Liver (tissue), 9 donors: ENCODE measurements around the gene CELSR1. TPM values are rescaled to one million over a fixed set of nuclear protein-coding genes. Genes with fewer than 3 reads are reported as not detected.

Experiments used
- DNase-seq: peaks from one replicate; pipeline ENCODE4 v3.0.0-alpha.2; 2017; ENCODE audit warnings: low spot score
- H3K27ac ChIP-seq, 2 donors: one replicate each; pipeline ENCODE4 v1.7.0; 2013; ENCODE audit warnings: inconsistent platforms in 2 of 2, low read length in 2 of 2, control low read depth in 1 of 2, low read depth in 1 of 2, mild to moderate bottlenecking in 1 of 2
- H3K27me3 ChIP-seq, 4 donors: one replicate each; pipeline versions ENCODE4 v1.6.1 to v1.7.0; 2013; ENCODE audit warnings: low read length in 3 of 4, inconsistent platforms in 1 of 4, mild to moderate bottlenecking in 1 of 4, moderate library complexity in 1 of 4; ENCODE audit not compliant: control insufficient read depth in 4 of 4, insufficient read depth in 4 of 4
- H3K36me3 ChIP-seq, 4 donors: one replicate each; pipeline versions ENCODE4 v1.6.1 to v1.7.0; 2013; ENCODE audit warnings: low read length in 3 of 4, mild to moderate bottlenecking in 3 of 4, low read depth in 1 of 4, moderate library complexity in 1 of 4; ENCODE audit not compliant: control insufficient read depth in 4 of 4, insufficient read depth in 3 of 4
- H3K4me1 ChIP-seq, 4 donors: one replicate each; pipeline versions ENCODE4 v1.6.1 to v1.7.0; 2013; ENCODE audit warnings: low read length in 3 of 4, mild to moderate bottlenecking in 3 of 4, moderate library complexity in 1 of 4; ENCODE audit not compliant: control insufficient read depth in 4 of 4, insufficient read depth in 4 of 4
- H3K4me3 ChIP-seq, 3 donors: one replicate each; pipeline versions ENCODE4 v1.6.1 to v1.7.0; 2013; ENCODE audit warnings: low read length in 3 of 3, control low read depth in 1 of 3, low read depth in 1 of 3, mild to moderate bottlenecking in 1 of 3
- H3K9ac ChIP-seq, 2 donors: one replicate each; pipeline ENCODE4 v1.7.0; 2013; ENCODE audit warnings: low read length in 2 of 2, mild to moderate bottlenecking in 2 of 2, moderate library complexity in 2 of 2, control low read depth in 1 of 2, low read depth in 1 of 2
- H3K9me3 ChIP-seq, 4 donors: one replicate each; pipeline versions ENCODE4 v1.6.1 to v1.7.0; 2013; ENCODE audit warnings: low read length in 3 of 4; ENCODE audit not compliant: control insufficient read depth in 4 of 4
- ATF3 ChIP-seq: IDR thresholded peaks from 2 replicates; pipeline ENCODE4 v1.6.1; 2016; ENCODE audit warnings: antibody characterized with exemption
- CTCF ChIP-seq: fragments of 150-350 bp; IDR thresholded peaks from 2 replicates; pipeline ENCODE4 v1.5.1; 2017; ENCODE audit warnings: improper control_type of control experiment, low read depth, low read length; ENCODE audit not compliant: missing input control
- FOXA1 ChIP-seq: IDR thresholded peaks from 2 replicates; pipeline ENCODE4 v1.6.1; 2016; ENCODE audit warnings: antibody characterized with exemption
- FOXA2 ChIP-seq: IDR thresholded peaks from 2 replicates; pipeline ENCODE4 v1.6.1; 2016; ENCODE audit warnings: antibody characterized with exemption
- HNF4G ChIP-seq: IDR thresholded peaks from 2 replicates; pipeline ENCODE4 v1.6.1; 2016; ENCODE audit warnings: antibody characterized with exemption
- RAD21 ChIP-seq, 2 donors: IDR thresholded peaks; 2 replicates each; pipeline ENCODE4 v1.6.1; 2016; ENCODE audit warnings: antibody characterized with exemption in 2 of 2, mild to moderate bottlenecking in 2 of 2
- REST ChIP-seq: IDR thresholded peaks from 2 replicates; pipeline ENCODE4 v1.6.1; 2016; ENCODE audit warnings: antibody characterized with exemption, mild to moderate bottlenecking
- RXRA ChIP-seq, 2 donors: IDR thresholded peaks; 2 replicates each; pipeline ENCODE4 v1.6.1; 2017 to 2018; ENCODE audit warnings: antibody characterized with exemption in 2 of 2, mild to moderate bottlenecking in 1 of 2
- SP1 ChIP-seq: IDR thresholded peaks from 2 replicates; pipeline ENCODE4 v1.6.1; 2018; ENCODE audit warnings: antibody characterized with exemption, mild to moderate bottlenecking
- TAF1 ChIP-seq: conservative IDR thresholded peaks from 2 replicates; pipeline ENCODE4 v1.6.1; 2016; ENCODE audit warnings: antibody characterized with exemption, mild to moderate bottlenecking
- YY1 ChIP-seq: IDR thresholded peaks from 2 replicates; pipeline ENCODE4 v1.6.1; 2016; ENCODE audit warnings: antibody characterized with exemption, mild to moderate bottlenecking
- ZBTB33 ChIP-seq: IDR thresholded peaks from 2 replicates; pipeline ENCODE4 v1.6.1; 2016; ENCODE audit warnings: antibody characterized with exemption
- WGBS: extraction: QIAGEN DNeasy Blood & Tissue Kit; methylation state at CpG from one replicate; pipeline ENCODE4 v1.1.7; 2013; 5-methylcytosine and 5-hydroxymethylcytosine counted together
- polyA plus RNA-seq, 2 donors: library from polyadenylated mRNA; stranded (reverse) in 1 of 2; unstranded in 1 of 2; fragments of 200-250 nt in 1 of 2; fragments of >200 nt in 1 of 2; fragmentation: Nextera tagmentation in 1 of 2; extraction: Ambion mirVana in 1 of 2; gene quantifications; one replicate each; pipeline versions ENCODE4 v1.2.1 to v1.2.3, GENCODE V29; 2013 to 2015
- total RNA-seq, 2 donors: library from RNA; depleted of rRNA; stranded (reverse); fragments of >200 nt; gene quantifications; one replicate each; pipeline ENCODE4 v1.2.3, GENCODE V29; 2014
- donor health status: healthy.
- donor health status: healthy.
- donor health status: healthy.
- donor health status: healthy.
- donor health status: healthy.

CELSR1 gene
- total and polyA plus RNA-seq, 4 donors: 0.37 to 1.6 (median 1.3) TPM

DNA sequence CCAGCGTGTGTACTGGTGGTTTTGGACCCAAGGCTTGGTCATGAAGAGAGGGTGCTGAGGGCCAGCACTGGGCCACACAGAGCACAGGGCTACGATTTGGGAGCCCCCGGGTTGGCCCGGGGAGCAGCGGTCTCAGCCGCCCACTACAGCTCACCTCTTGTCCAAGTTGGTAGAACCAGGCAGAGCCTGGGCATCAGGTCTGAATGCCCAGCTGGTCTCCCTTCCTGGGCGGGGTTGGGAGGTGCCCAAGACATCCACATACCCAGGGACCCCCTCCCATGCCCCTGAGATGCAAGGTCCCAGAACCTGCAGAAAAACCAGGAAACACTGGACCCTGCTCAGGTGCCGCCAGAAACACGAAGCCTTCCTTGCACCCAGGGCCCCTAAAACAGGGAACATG is 18.0 kb downstream of the CELSR1 start:
- Histone ChIP-seq H3K36me3 (no peaks in the 10 kb centered on the region), H3K9ac (no peak overlapping the region), H3K9me3 (no peaks in the 10 kb centered on the region), H3K27ac (no peak overlapping the region), H3K27me3 (no peaks in the 10 kb centered on the region), H3K4me3 (no peak overlapping the region), H3K4me1 (peaks cover 0 to 3% (median 0%) of the 10 kb centered on the region in 4 donors)
- TF ChIP-seq TAF1 (no peak), HNF4G (no peak), RAD21 (IDR thresholded peaks at IDR 0.05) (no peak), REST (no peak)
- 92% methylated on average over 9 of the region's 9 CpGs for WGBS
- DNase-seq: no peak

DNA sequence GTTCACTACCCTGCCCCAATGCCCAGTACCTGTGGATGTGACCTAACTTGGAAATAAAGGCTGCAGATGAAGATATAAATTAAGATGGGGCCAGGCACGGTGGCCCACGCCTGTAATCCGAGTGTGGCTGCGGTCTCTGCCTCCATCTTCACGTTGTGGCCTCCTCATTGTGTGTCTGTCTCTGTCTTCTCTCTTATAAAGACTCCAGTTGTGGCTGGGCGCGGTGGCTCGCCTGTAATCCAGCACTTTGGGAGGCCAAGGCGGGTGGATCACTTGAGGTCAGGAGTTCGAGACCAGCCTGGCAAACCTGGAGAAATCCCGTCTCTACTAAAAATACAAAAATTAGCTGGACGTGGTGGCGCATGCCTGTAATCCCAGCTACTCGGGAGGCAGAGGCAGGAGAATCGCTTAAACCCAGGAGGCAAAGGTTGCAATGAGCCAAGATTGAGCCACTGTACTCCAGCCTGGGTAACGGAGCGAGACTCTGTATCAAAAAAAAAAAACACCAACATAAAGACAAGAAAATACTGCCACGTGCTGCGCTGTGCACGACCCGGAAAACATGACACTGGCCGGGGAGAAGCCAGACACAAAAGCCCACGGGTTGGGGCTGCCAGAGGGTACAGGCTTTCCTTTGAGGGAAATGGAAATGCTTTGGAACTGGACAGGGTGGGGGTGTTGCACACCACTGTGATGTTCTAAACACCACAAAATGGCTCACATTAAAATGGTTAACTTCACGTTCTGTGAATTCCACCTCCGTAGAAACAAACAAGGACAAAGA is 18.7 kb downstream of the CELSR1 start:
- no peak overlapping the region for H3K4me3 ChIP-seq
- no peak for TF ChIP-seq ZBTB33
- no peak for TF ChIP-seq ATF3
- TF ChIP-seq FOXA2: no peak
- TF ChIP-seq FOXA1: no peak
- TF ChIP-seq RXRA (IDR thresholded peaks at IDR 0.05): no peak
- TF ChIP-seq SP1: no peak
- TF ChIP-seq CTCF: no peak
- TF ChIP-seq RAD21 (IDR thresholded peaks at IDR 0.05): no peak
- no peak for TF ChIP-seq YY1
- H3K36me3 ChIP-seq: no peaks in the 10 kb centered on the region
- H3K9ac ChIP-seq: no peak overlapping the region
- H3K9me3 ChIP-seq: no peaks in the 10 kb centered on the region
- peaks cover 0 to 3% (median 0%) of the 10 kb centered on the region in 4 donors for H3K4me1 ChIP-seq
- H3K27me3 ChIP-seq: no peaks in the 10 kb centered on the region
- H3K27ac ChIP-seq: no peak overlapping the region
- 92% methylated on average over 25 of the region's 25 CpGs for WGBS
- DNase-seq: no peak
